Measurements from ENCODE around the gene CUX1.
"Not testable (repeated sequence)": the region's sequence is repeated elsewhere in the genome, so short reads cannot be mapped to it uniquely, and the experiment has no call there.

Gene CUX1

GRCh38 chr7:101989101-101989500 is 171.7 kb downstream of the CUX1 start:
- DNase-seq, result no peak

- DNase-seq, result no peak
Observed at GRCh38 chr7:101990811-101991418, 173.5 kb downstream of the CUX1 start.

- no peak for DNase-seq
Observed at GRCh38 chr7:101991860-101992259, 174.4 kb downstream of the CUX1 start.

- no peak for DNase-seq
Observed at GRCh38 chr7:101993311-101993710, 175.9 kb downstream of the CUX1 start.

- no peak for DNase-seq
Observed at GRCh38 chr7:101995121-101995520, 177.7 kb downstream of the CUX1 start.

- no peak for DNase-seq
Observed at GRCh38 chr7:101996131-101996691, 178.8 kb downstream of the CUX1 start.

- no peak for DNase-seq
Observed at GRCh38 chr7:101996876-101997275, 179.4 kb downstream of the CUX1 start.

- DNase-seq, result no peak
Observed at GRCh38 chr7:101998029-101998905, 180.8 kb downstream of the CUX1 start.

GRCh38 chr7:101998906-101999240 is 181.4 kb downstream of the CUX1 start:
- no peak for DNase-seq

GRCh38 chr7:101999393-101999792 is 182.0 kb downstream of the CUX1 start:
- DNase-seq, result no peak

GRCh38 chr7:102000123-102000522 is 182.7 kb downstream of the CUX1 start:
- DNase-seq, result no peak

- DNase-seq, result no peak
Observed at GRCh38 chr7:102004229-102004628, 186.8 kb downstream of the CUX1 start.

- no peak for DNase-seq
Observed at GRCh38 chr7:102004848-102005247, 187.4 kb downstream of the CUX1 start.

- DNase-seq, result no peak
Observed at GRCh38 chr7:102005933-102006480, 188.6 kb downstream of the CUX1 start.

- DNase-seq, result no peak
Observed at GRCh38 chr7:102006695-102007094, 189.3 kb downstream of the CUX1 start.

- no peak for DNase-seq
Observed at GRCh38 chr7:102008535-102009262, 191.3 kb downstream of the CUX1 start.

- DNase-seq, result no peak
Observed at GRCh38 chr7:102009628-102010027, 192.2 kb downstream of the CUX1 start.

- DNase-seq, result not testable (repeated sequence)
Observed at GRCh38 chr7:102012112-102012830, 194.8 kb downstream of the CUX1 start.

GRCh38 chr7:102012941-102013461 is 195.6 kb downstream of the CUX1 start:
- DNase-seq, result no peak

GRCh38 chr7:102018876-102019275 is 201.4 kb downstream of the CUX1 start:
- DNase-seq, result no peak

- no peak for DNase-seq
Observed at GRCh38 chr7:102019461-102019860, 202.0 kb downstream of the CUX1 start.

Measured in GOT3 (cell line).